Measurements from ENCODE around the gene MAEA.
"Not testable (repeated sequence)": the region's sequence is repeated elsewhere in the genome, so short reads cannot be mapped to it uniquely, and the experiment has no call there.

MAEA gene

GRCh38 chr4:1283711-1284110 is 6.0 kb upstream of the MAEA start:
- DNase-seq, result no peak

- no peak for DNase-seq
Measured at GRCh38 chr4:1285151-1285789, 4.4 kb upstream of the MAEA start.

GRCh38 chr4:1285790-1286553 is 3.7 kb upstream of the MAEA start:
- peak; percentile 59 to 70 for DNase-seq

- no peak for DNase-seq
Measured at GRCh38 chr4:1288786-1289185, 905 bp upstream of the MAEA start.

- DNase-seq, result peak in 1 of 2 experiments; percentile 33
Measured at GRCh38 chr4:1290165-1290977, 680 bp downstream of the MAEA start.

GRCh38 chr4:1291091-1291490 is 1.4 kb downstream of the MAEA start:
- DNase-seq, result no peak

- no peak for DNase-seq
Measured at GRCh38 chr4:1291996-1292702, 2.5 kb downstream of the MAEA start.

GRCh38 chr4:1292703-1293011 is 3.0 kb downstream of the MAEA start:
- DNase-seq, result not testable (repeated sequence)

- no peak for DNase-seq
Measured at GRCh38 chr4:1293531-1293941, 3.8 kb downstream of the MAEA start.

GRCh38 chr4:1293991-1294390 is 4.3 kb downstream of the MAEA start:
- DNase-seq, result no peak

GRCh38 chr4:1294424-1294823 is 4.7 kb downstream of the MAEA start:
- DNase-seq, result no peak

GRCh38 chr4:1294891-1295290 is 5.2 kb downstream of the MAEA start:
- no peak for DNase-seq

- no peak for DNase-seq
Measured at GRCh38 chr4:1295405-1296055, 5.8 kb downstream of the MAEA start.

GRCh38 chr4:1296324-1297022 is 6.8 kb downstream of the MAEA start:
- no peak for DNase-seq

- DNase-seq, result no peak
Measured at GRCh38 chr4:1297023-1297395, 7.3 kb downstream of the MAEA start.

- DNase-seq, result no peak
Measured at GRCh38 chr4:1297456-1298325, 8.0 kb downstream of the MAEA start.

- DNase-seq, result no peak
Measured at GRCh38 chr4:1298461-1298860, 8.8 kb downstream of the MAEA start.

GRCh38 chr4:1299301-1299860 is 9.7 kb downstream of the MAEA start:
- no peak for DNase-seq

GRCh38 chr4:1300466-1301455 is 11.1 kb downstream of the MAEA start:
- peak in 1 of 2 experiments; percentile 46 for DNase-seq
